HG03175 (cell line): Measurements from ENCODE around the gene NAA80.
"Not testable (repeated sequence)": the region's sequence is repeated elsewhere in the genome, so short reads cannot be mapped to it uniquely, and the experiment has no call there.

Source experiments
- ATAC-seq: cut with Tn5 transposase; IDR thresholded peaks from one replicate; pipeline ENCODE4 v1.9.1; 2021; ENCODE audit warnings: mild to moderate bottlenecking, moderate library complexity; ENCODE audit not compliant: unreplicated experiment

The NAA80 gene

DNA sequence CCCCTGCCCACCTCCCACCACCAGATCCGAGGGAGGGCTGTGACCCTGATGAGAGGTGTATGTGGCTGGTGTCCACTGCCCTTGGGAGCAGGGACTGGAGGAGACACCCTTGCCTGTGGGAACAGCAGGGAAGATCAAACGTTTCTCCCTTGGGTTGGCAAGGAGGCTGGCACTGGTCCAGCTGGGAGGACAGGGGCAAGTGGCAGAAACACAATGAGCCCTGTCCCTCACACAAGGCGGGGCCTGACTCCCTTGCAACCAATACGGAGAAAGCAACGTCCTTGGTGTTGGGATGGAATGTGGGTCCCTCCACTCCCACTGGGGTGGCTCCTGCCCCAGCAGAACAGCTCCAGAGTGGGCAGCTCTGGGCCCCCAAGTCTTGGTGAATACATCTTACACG, 18.1 kb upstream of the NAA80 start:
- no peak for ATAC-seq

DNA sequence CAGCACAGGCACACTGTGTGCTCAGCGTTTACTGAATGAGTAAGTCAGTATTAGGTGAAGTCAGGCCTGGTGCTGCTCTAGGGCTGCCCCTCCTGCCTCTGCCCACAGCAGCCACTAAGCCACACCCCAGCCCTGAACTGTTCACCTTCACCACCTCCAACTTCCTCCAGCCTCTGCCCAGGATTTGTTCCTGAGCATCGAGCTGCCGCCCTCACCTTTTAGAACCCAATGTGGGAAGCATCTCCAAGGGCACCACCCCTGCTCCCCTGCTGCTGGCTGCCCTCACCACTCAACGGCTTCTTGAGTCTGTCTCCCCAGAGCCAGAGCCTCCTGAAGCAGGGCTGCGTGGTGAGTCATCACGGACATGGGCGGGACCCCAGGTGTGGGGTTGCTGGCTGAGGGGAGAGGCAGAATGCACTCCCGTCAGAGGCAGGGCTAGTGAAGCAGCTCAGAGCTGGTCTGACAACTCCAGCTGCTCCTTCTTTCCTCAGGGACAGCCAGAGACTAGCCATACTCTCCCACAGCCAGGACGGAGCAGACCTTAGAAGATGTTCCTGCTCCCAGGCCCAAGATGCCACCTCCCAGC, 17.5 kb upstream of the NAA80 start:
- ATAC-seq, result no peak

- no peak for ATAC-seq
Observed at GRCh38 chr3:50314816-50315215, 15.6 kb upstream of the NAA80 start.

DNA sequence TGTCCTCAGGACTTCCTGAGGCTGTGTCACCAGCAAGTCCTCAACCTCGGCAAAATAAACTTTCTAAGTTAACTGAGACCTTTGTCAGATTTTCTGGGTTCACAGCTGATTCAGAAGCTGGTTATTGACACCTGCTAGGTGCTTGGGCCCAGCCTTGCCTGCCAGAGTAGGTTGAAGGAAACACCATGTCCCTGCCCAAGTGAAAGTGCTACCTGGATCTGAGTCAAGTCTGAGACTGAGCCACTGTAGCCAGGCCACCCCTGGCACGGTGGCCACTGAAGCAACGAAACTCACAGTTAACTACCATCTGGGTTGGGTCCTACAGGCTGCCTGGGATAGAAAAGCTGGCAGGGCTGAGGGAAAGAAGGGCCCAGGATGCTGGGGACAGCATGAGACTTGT, 15.1 kb upstream of the NAA80 start:
- ATAC-seq, result no peak

DNA sequence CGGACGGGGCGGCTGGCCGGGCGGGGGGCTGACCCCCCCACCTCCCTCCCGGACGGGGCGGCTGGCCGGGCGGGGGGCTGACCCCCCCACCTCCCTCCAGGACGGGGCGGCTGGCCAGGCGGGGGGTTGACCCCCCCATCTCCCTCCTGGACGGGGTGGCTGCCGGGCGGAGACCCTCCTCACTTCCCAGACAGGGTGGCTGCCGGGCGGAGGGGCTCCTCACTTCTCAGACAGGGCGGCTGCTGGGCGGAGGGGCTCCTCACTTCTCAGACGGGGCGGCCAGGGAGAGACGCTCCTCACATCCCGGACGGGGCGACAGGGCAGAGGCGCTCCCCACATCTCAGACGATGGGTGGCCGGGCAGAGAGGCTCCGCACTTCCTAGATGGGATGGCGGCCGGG, 12.8 kb upstream of the NAA80 start:
- ATAC-seq, result not testable (repeated sequence)

DNA sequence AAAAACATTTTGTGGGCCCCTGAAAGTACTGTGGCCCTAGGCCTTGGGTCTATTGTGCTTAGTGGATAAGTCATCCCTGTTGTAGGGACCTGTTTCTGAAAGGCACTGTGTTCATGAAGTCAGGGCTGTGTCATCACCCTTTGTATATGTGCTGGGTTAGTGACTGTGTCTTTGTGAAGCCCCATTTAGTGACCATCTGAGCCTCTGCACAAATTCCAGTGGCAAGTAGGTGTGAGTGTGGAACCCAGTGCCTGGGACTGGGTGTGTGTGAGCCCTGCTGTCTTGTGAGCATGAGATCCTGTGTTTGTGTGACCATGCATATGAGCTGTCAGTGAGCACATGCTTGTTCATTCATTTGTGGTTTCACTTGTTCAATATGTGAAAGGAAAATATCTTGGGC, 5.4 kb upstream of the NAA80 start:
- no peak for ATAC-seq

- ATAC-seq, result no peak
Observed at GRCh38 chr3:50303013-50303815, 4.0 kb upstream of the NAA80 start, which contains the start of gene HYAL1. TSS of gene HYAL1 (minus strand) at chr3:50303574. CDS start at chr3:50302956, 618 bp downstream.

DNA sequence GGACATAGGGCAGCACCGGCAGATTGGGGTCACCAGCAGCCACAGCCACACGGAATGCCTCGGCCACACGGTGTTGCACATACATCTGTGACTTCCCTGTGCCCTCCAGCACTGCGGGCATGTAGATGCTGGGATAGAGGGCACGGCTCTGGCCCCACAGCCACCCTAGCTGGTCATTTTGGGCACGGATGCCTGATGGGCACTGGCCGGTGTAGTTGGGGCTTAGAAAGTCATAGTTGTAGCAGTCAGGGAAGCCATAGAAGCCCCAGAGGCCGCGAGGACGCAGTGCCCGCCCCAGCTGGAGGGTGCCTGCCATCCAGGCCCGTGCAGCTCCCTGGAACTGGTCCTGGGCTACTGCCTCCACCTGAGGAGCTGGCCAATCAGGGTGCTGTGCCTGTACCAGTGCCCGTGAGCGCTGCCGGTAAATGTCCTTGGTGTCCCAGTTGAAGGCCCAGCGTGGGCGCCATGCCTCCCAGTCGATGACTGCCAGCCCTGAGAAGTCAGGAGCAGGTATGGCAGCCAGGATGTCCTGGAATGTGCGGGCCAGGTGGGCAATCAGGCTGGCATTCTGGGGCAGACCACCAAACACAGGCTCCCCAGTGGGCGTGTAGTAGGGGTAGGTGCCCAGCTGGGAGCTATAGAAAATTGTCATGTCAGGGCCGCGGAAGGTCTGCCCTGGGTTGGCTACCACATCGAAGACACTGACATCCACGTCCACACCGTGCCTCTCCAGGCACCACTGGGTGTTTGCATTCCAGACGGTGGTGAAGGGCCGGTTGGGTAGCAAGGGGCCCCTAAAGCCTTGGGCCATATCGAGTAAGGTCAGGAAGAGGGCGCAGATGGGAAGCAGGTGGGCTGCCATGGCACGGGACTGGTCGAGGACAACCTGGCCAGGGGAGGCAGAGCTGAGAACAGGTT, 3.1 kb upstream of the NAA80 start:
- no peak for ATAC-seq

DNA sequence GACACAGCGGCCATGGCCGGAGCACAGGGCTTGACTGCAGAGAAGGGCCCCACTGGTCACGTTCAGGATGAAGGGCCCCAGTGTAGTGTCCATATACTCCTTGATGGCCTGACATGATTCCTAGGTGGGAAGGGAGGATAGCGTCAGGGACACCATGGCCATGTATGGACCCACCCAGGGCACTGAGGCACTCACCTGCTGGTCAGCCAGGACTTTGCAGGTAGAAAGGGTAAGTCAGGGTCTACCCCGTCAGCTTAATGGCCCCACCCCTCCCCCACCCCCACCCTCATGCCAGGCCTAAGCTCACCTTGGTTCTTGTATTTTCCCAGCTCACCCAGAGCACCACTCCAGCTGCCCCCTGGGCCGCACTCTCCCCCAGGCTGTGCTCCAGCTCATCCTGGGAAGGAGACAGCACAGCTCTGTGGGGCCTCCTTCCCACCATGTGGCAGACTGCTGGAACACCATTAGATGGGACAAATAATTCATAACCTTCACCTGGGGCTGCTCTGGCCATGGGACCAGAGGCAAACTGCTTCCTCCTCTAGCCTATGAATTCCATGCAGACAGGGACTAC, 1.6 kb upstream of the NAA80 start:
- no peak for ATAC-seq

GRCh38 chr3:50299929-50300680, 900 bp upstream of the NAA80 start:
- ATAC-seq, result no peak

GRCh38 chr3:50299638-50299928, 378 bp upstream of the NAA80 start:
- no peak for ATAC-seq

DNA sequence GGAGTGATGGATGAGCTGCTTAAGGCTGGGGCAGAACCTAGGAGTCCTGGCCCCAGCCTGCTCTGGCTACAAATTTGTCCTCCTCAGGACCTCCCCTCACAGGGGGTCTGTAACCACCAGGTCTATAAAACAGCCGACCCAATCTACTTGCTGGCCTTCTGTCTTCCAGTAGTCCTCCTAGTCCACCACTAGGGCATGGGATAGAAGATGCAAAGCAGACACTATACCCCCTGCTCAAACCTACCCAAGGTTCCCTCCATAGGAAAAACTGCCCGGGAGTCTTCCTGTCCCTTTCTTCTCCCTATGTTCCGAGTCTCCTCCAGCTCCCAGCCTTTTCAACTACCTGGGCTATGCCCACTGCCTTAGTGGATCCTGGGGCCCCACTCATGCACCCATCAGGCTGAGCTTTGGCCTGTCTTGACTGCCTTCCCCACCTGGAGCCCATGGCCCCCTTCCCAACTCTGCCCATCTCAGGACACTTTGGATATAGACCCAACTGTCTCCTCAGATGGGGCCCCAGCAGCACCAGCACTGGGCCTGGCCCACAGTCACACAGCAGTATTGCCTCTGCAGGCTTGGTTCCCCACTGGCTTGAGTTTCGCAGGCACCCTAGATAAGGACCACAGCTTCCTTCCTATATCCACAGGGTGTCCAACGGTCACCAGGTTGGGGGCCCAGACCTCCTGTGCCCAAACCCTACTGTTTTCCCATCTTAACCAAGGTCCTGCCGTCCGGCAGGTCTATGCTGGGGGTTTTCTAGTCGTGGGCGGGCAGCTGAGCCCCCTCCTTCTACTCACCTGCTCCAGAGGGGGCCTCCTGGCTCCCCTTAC, 1.1 kb downstream of the NAA80 start:
- ATAC-seq, result no peak

DNA sequence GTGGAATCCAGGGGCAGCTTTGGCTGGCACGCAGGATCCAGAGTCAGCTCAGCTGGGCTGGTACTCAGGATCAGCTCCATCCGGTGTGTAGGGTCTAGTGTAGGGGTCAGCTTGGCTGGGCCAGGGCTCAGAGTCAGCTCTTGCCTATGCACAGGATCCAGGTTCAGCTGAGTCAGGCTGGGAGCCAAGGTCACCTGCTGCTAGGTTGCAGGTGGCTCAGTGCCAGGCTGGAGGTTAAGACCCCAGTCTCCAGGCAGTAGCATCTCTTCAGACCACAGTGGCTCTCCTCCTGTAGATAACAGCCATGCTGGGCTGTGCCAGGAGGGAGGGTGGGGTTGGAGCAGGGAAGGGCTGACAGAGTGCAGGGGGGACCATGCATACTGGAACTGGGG, 1.8 kb downstream of the NAA80 start:
- no peak for ATAC-seq

- no peak for ATAC-seq
Observed at GRCh38 chr3:50296721-50297383, 2.4 kb downstream of the NAA80 start.

GRCh38 chr3:50295553-50296431, 3.4 kb downstream of the NAA80 start:
- no peak for ATAC-seq

- no peak for ATAC-seq
Observed at GRCh38 chr3:50294492-50295403, 4.5 kb downstream of the NAA80 start.

DNA sequence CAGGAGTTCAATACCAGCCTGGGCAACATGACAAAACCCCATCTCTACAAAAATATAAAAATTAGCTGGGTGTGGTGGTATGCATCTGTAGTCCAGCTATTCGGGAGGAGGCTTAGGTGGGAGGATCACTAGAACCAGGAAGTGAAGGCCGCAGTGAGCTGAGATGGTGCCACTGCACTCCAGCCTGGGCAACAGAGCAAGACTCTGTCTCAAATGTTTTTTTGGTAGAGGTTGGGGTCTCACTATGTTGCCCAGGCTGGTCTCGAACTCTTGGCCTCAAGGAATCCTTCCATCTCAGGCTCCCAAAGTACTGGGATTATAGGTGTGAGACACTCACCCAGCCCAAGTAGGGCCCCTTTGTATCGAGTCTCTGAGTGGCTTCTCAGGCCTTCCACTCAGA, 5.1 kb downstream of the NAA80 start:
- no peak for ATAC-seq
